Nephron (organoid): ENCODE results near the gene LMX1B.

Experiments used
- H3K27ac Mint-ChIP-seq, 3 experiments: 2 replicates each; pipeline ENCODE4 v1.8.0; 2020; ENCODE audit warnings: mixed read lengths in 3 of 3, mild to moderate bottlenecking in 2 of 3, moderate library complexity in 1 of 3
- H3K27me3 Mint-ChIP-seq: 2 replicates; pipeline ENCODE4 v1.8.0; 2021; ENCODE audit warnings: low read depth, mild to moderate bottlenecking, moderate library complexity, mixed read lengths
- H3K36me3 Mint-ChIP-seq: 2 replicates; pipeline ENCODE4 v1.8.0; 2020; ENCODE audit warnings: low read depth, mixed read lengths
- H3K4me1 Mint-ChIP-seq: 2 replicates; pipeline ENCODE4 v1.8.0; 2020; ENCODE audit warnings: mixed read lengths
- H3K4me3 Mint-ChIP-seq, 3 experiments: 2 replicates each; pipeline ENCODE4 v1.8.0; 2020; ENCODE audit warnings: mild to moderate bottlenecking in 3 of 3, mixed read lengths in 3 of 3, moderate library complexity in 2 of 3
- H3K9me3 Mint-ChIP-seq: 2 replicates; pipeline ENCODE4 v1.8.0; 2020; ENCODE audit warnings: mixed read lengths
- CTCF ChIP-seq, 3 experiments: fragments of 200-600 bp; sonication (generic); IDR thresholded peaks; one replicate each; pipeline ENCODE4 v1.5.0; 2021; ENCODE audit warnings: antibody characterized with exemption in 3 of 3; ENCODE audit not compliant: unreplicated experiment in 3 of 3

Gene LMX1B

DNA sequence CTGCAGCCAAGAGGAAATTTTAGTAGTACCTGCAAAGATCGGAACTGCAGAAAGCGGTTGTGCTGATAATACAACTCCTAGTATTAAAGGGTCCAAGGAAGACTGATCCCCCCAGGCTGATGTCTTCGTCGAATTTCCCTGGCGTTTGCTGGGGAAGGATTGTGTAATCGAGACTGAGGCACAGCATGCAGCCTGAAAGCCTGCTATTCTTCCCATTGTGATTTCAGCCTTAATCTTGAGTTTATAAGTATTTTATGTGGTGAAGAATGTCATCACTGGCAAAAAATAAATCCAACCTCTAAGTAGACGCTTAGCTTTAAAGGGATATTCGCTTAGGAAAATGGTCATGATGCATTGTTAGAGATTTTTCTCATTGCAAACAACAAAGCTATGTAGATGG lies 21.3 kb upstream of the LMX1B start:
- no peaks in the 10 kb centered on the region for H3K36me3 Mint-ChIP-seq
- peaks cover 17% of the 10 kb centered on the region for H3K27me3 Mint-ChIP-seq
- no peak overlapping the region for H3K27ac Mint-ChIP-seq
- no peak for TF ChIP-seq CTCF (IDR thresholded peaks at IDR 0.05; ENCODE audit: unreplicated experiment in 3 of 3)
- peaks cover 9% of the 10 kb centered on the region for H3K4me1 Mint-ChIP-seq
- H3K9me3 Mint-ChIP-seq, result no peaks in the 10 kb centered on the region
- H3K4me3 Mint-ChIP-seq, result no peak overlapping the region

DNA sequence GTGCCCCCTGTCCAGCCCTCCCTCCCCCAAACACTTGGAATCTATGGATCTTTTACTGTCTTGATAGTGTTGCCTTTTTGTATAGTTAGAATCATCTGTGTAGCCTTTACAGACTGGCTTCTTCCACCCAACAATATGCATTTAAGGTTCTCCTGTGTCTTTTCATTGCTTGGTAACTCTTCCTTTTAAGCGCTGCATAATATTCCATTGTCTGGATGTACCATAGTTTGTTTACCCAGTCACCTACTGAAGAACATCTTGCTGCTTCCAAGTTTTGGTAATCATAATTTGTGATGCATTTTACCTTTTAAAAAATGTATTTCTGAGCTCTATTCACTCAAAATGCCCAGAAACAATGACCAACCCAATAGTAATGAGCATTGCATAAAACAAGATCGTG lies 17.7 kb upstream of the LMX1B start:
- Mint-ChIP-seq H3K27ac (no peak overlapping the region), H3K27me3 (peaks cover 14% of the 10 kb centered on the region), H3K4me1 (no peaks in the 10 kb centered on the region), H3K4me3 (no peak overlapping the region), H3K36me3 (no peaks in the 10 kb centered on the region), H3K9me3 (no peaks in the 10 kb centered on the region)
- TF ChIP-seq CTCF (IDR thresholded peaks at IDR 0.05; ENCODE audit: unreplicated experiment in 3 of 3), result no peak

GRCh38 chr9:126599047-126599650 lies 14.6 kb upstream of the LMX1B start:
- H3K4me3 Mint-ChIP-seq, result no peak overlapping the region
- H3K9me3 Mint-ChIP-seq, result no peaks in the 10 kb centered on the region
- TF ChIP-seq CTCF (IDR thresholded peaks at IDR 0.05; ENCODE audit: unreplicated experiment in 3 of 3), result no peak
- H3K27ac Mint-ChIP-seq, result no peak overlapping the region
- H3K27me3 Mint-ChIP-seq, result peaks cover 9% of the 10 kb centered on the region
- H3K36me3 Mint-ChIP-seq, result no peaks in the 10 kb centered on the region
- peaks cover 7% of the 10 kb centered on the region for H3K4me1 Mint-ChIP-seq

DNA sequence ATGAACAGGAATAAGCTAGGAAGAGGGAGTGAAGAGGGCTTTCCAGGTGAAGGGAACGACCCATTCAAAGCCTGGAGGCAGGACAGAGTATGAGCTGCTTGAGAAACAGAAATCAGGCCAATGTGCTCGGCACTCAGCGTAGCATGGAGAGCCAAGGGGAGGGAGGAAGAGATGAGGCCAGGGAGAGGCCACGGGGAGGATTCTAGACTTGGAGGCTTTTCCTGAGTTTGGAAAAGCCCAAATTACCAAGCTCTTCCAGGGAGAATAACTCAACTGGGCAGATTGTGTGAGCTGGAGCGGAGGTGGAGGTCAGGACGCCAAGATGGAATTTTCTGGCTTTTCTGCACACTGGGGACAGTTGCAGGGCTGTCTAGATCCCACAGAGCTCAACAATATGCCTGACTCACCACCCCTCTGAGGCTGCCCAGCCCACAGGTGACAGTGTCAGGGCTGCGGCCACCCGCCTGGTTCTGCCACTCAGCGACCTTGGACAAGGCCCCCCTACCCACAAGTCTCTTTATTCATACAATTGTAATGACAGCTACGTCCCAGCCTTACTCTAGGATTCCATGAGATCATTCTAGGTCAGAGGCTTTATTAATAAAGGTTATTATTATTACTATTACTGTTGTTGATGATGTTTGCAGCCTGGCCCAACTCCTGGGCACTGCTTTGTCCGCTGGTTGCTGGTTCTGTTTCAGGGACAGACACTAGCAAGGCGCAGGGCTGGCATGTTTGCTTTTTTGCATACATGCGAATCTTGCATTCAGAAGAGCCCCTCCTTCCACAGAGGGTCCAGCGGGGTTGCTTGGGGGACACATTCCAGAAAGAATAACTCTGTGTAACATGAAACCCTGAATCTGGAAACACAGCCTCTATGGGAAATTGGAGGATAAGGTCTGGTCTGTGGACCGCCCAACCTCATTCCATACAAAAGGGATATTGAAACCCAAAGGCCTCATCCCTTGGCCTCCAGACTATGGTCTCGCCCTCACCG lies 9.4 kb upstream of the LMX1B start:
- H3K4me3 Mint-ChIP-seq, result peak overlapping the region in 2 of 3 experiments; percentile 28 to 41
- H3K9me3 Mint-ChIP-seq, result no peaks in the 10 kb centered on the region
- peak overlapping the region; percentile 45 to 89 (median 58) for H3K27ac Mint-ChIP-seq
- no peaks in the 10 kb centered on the region for H3K36me3 Mint-ChIP-seq
- no peak for TF ChIP-seq CTCF (IDR thresholded peaks at IDR 0.05; ENCODE audit: unreplicated experiment in 3 of 3)
- H3K27me3 Mint-ChIP-seq, result peaks cover 43% of the 10 kb centered on the region
- peaks cover 34% of the 10 kb centered on the region for H3K4me1 Mint-ChIP-seq

DNA sequence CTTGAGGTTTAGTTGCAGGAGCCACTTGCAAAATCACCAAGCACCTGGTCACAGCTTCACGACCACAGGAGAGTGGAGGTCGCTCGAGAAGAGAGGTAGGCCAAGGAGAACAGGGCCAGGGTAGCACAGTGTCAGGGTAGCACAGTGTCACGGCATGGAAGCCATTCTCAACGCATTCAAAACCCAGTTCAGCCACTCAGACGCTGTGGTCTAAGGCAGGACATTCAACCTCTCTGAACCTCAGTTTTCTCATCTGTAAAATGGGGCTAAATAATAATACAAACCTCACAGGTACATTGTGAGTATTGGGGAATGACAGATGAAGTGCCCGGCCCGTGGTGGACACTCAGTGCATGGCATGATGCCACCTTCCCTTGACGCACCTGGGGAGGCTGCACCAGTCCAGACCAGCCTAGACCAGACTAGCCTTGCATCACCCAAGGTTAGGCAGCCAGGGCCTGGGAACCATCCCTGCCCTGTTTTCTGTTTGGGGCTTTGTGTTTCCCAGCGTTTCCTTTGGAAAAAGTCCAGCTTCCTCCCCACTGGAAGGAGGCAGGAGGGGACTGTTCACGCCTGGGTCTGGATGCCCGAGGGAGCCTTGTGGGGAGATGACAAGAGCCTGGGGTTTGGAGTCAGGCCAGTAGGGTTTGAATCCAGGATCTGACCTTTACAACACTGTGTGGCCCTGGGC lies 7.8 kb upstream of the LMX1B start:
- Mint-ChIP-seq H3K4me1 (peaks cover 38% of the 10 kb centered on the region), H3K9me3 (no peaks in the 10 kb centered on the region), H3K27ac (no peak overlapping the region), H3K36me3 (no peaks in the 10 kb centered on the region), H3K4me3 (no peak overlapping the region), H3K27me3 (peaks cover 58% of the 10 kb centered on the region)
- no peak for TF ChIP-seq CTCF (IDR thresholded peaks at IDR 0.05; ENCODE audit: unreplicated experiment in 3 of 3)
